Measurements from ENCODE around the gene TAF11. TPM values are rescaled to one million over a fixed set of nuclear protein-coding genes. Genes with fewer than 3 reads are reported as not detected.
A peak's percentile ranks its signal among the peaks of the same experiment; 100 is the strongest.

The TAF11 gene
- total RNA-seq, 1 experiment from 2014 or later, result 44.1 TPM

DNA sequence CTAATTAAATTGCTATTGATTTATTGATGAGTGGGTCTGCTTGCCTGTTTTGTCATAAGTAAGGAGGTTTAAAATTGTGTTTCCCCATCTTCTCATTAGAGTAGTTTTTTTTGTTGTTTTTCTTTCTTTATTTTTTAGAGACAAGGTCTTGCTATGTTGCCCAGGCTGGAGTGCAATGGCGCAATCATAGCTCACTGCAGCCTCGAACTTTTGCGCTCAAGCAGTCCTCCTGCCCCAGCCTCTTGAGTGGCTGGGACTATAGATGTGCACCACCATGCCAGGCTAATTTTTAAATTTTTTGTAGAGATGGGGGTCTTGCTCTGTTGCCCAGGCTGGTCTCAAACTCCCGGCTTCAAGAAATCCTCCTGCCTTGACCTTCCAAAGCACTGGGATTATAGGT is 32.3 kb upstream of the TAF11 start:
- no peaks in the 10 kb centered on the region for H3K9me3 Mint-ChIP-seq

DNA sequence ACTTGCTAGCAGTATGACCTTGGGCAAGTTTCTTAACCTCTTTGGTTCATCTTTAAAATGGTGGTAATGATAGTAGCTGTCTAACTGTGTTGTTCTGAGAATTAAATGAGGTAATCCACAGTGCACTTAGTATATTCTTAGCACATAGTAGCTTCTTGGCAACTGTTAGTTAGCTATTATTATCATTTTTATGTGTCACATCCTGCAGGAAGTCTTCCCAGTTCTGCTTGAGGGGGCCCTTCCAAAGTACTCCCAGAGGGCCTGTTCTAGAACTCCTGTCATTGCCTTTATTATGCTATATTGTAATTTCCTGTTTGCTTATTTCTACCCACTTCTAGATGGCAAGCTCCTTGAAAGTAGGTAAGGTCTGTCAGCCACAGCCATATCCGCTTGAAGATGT is 31.8 kb upstream of the TAF11 start:
- ChIA-PET CTCF (no interaction called here), POLR2A (no interaction called here)
- no peaks in the 10 kb centered on the region for H3K27me3 Mint-ChIP-seq (ENCODE audit: low read depth)
- H3K27ac Mint-ChIP-seq, result no peak overlapping the region
- no peak overlapping the region for H3K4me3 Mint-ChIP-seq
- H3K9me3 Mint-ChIP-seq, result no peaks in the 10 kb centered on the region
- peaks cover 19% of the 10 kb centered on the region for H3K4me1 Mint-ChIP-seq
- ATAC-seq (no peak), DNase-seq (ENCODE audit: low spot score) (no peak)
- peaks cover 5% of the 10 kb centered on the region; the same call in 1 of the 2 replicates for H3K36me3 Mint-ChIP-seq
- TF ChIP-seq, protein P1, sequence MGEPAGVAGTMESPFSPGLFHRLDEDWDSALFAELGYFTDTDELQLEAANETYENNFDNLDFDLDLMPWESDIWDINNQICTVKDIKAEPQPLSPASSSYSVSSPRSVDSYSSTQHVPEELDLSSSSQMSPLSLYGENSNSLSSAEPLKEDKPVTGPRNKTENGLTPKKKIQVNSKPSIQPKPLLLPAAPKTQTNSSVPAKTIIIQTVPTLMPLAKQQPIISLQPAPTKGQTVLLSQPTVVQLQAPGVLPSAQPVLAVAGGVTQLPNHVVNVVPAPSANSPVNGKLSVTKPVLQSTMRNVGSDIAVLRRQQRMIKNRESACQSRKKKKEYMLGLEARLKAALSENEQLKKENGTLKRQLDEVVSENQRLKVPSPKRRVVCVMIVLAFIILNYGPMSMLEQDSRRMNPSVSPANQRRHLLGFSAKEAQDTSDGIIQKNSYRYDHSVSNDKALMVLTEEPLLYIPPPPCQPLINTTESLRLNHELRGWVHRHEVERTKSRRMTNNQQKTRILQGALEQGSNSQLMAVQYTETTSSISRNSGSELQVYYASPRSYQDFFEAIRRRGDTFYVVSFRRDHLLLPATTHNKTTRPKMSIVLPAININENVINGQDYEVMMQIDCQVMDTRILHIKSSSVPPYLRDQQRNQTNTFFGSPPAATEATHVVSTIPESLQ (CRISPR knock-in tag; IDR thresholded peaks at IDR 0.05), result no peak
- no peak for TF ChIP-seq SP1 (CRISPR knock-in tag; conservative IDR thresholded peaks at IDR 0.05)
- TF ChIP-seq, protein P2, sequence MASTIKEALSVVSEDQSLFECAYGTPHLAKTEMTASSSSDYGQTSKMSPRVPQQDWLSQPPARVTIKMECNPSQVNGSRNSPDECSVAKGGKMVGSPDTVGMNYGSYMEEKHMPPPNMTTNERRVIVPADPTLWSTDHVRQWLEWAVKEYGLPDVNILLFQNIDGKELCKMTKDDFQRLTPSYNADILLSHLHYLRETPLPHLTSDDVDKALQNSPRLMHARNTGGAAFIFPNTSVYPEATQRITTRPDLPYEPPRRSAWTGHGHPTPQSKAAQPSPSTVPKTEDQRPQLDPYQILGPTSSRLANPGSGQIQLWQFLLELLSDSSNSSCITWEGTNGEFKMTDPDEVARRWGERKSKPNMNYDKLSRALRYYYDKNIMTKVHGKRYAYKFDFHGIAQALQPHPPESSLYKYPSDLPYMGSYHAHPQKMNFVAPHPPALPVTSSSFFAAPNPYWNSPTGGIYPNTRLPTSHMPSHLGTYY (CRISPR knock-in tag; IDR thresholded peaks at IDR 0.05), result no peak
- no peak for TF ChIP-seq ELF4 (CRISPR knock-in tag; IDR thresholded peaks at IDR 0.05; ENCODE audit: low read depth)
- TF ChIP-seq ZBTB21 (CRISPR knock-in tag; IDR thresholded peaks at IDR 0.05; ENCODE audit: borderline replicate concordance), result no peak
- TF ChIP-seq JUN (CRISPR knock-in tag; IDR thresholded peaks at IDR 0.05), result no peak
- no peak for TF ChIP-seq ZNF121 (CRISPR knock-in tag; IDR thresholded peaks at IDR 0.05)
- TF ChIP-seq, protein P3, sequence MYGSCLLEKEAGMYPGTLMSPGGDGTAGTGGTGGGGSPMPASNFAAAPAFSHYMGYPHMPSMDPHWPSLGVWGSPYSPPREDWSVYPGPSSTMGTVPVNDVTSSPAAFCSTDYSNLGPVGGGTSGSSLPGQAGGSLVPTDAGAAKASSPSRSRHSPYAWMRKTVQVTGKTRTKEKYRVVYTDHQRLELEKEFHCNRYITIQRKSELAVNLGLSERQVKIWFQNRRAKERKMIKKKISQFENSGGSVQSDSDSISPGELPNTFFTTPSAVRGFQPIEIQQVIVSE (CRISPR knock-in tag; IDR thresholded peaks at IDR 0.05; ENCODE audit: borderline replicate concordance), result no peak
- TF ChIP-seq, protein P4, sequence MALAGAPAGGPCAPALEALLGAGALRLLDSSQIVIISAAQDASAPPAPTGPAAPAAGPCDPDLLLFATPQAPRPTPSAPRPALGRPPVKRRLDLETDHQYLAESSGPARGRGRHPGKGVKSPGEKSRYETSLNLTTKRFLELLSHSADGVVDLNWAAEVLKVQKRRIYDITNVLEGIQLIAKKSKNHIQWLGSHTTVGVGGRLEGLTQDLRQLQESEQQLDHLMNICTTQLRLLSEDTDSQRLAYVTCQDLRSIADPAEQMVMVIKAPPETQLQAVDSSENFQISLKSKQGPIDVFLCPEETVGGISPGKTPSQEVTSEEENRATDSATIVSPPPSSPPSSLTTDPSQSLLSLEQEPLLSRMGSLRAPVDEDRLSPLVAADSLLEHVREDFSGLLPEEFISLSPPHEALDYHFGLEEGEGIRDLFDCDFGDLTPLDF (CRISPR knock-in tag; IDR thresholded peaks at IDR 0.05), result no peak
- TF ChIP-seq, protein P5, sequence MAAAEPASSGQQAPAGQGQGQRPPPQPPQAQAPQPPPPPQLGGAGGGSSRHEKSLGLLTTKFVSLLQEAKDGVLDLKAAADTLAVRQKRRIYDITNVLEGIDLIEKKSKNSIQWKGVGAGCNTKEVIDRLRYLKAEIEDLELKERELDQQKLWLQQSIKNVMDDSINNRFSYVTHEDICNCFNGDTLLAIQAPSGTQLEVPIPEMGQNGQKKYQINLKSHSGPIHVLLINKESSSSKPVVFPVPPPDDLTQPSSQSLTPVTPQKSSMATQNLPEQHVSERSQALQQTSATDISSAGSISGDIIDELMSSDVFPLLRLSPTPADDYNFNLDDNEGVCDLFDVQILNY (CRISPR knock-in tag; IDR thresholded peaks at IDR 0.05), result no peak
- TF ChIP-seq MYBL2 (CRISPR knock-in tag; IDR thresholded peaks at IDR 0.05), result no peak
- TF ChIP-seq, protein P6, sequence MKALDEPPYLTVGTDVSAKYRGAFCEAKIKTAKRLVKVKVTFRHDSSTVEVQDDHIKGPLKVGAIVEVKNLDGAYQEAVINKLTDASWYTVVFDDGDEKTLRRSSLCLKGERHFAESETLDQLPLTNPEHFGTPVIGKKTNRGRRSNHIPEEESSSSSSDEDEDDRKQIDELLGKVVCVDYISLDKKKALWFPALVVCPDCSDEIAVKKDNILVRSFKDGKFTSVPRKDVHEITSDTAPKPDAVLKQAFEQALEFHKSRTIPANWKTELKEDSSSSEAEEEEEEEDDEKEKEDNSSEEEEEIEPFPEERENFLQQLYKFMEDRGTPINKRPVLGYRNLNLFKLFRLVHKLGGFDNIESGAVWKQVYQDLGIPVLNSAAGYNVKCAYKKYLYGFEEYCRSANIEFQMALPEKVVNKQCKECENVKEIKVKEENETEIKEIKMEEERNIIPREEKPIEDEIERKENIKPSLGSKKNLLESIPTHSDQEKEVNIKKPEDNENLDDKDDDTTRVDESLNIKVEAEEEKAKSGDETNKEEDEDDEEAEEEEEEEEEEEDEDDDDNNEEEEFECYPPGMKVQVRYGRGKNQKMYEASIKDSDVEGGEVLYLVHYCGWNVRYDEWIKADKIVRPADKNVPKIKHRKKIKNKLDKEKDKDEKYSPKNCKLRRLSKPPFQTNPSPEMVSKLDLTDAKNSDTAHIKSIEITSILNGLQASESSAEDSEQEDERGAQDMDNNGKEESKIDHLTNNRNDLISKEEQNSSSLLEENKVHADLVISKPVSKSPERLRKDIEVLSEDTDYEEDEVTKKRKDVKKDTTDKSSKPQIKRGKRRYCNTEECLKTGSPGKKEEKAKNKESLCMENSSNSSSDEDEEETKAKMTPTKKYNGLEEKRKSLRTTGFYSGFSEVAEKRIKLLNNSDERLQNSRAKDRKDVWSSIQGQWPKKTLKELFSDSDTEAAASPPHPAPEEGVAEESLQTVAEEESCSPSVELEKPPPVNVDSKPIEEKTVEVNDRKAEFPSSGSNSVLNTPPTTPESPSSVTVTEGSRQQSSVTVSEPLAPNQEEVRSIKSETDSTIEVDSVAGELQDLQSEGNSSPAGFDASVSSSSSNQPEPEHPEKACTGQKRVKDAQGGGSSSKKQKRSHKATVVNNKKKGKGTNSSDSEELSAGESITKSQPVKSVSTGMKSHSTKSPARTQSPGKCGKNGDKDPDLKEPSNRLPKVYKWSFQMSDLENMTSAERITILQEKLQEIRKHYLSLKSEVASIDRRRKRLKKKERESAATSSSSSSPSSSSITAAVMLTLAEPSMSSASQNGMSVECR (CRISPR knock-in tag; IDR thresholded peaks at IDR 0.05; ENCODE audit: borderline replicate concordance), result no peak
- TF ChIP-seq NFYB (CRISPR knock-in tag; conservative IDR thresholded peaks at IDR 0.05; ENCODE audit: low read depth), result no peak
- TF ChIP-seq ATF1 (CRISPR knock-in tag; IDR thresholded peaks at IDR 0.05), result no peak
- TF ChIP-seq, protein P7, sequence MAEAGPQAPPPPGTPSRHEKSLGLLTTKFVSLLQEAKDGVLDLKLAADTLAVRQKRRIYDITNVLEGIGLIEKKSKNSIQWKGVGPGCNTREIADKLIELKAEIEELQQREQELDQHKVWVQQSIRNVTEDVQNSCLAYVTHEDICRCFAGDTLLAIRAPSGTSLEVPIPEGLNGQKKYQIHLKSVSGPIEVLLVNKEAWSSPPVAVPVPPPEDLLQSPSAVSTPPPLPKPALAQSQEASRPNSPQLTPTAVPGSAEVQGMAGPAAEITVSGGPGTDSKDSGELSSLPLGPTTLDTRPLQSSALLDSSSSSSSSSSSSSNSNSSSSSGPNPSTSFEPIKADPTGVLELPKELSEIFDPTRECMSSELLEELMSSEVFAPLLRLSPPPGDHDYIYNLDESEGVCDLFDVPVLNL (CRISPR knock-in tag; IDR thresholded peaks at IDR 0.05; ENCODE audit: borderline replicate concordance, low read depth), result no peak
- TF ChIP-seq PRRX2 (CRISPR knock-in tag; IDR thresholded peaks at IDR 0.05), result no peak
- TF ChIP-seq HMGA2 (CRISPR knock-in tag; IDR thresholded peaks at IDR 0.05), result no peak
- TF ChIP-seq, protein P8, sequence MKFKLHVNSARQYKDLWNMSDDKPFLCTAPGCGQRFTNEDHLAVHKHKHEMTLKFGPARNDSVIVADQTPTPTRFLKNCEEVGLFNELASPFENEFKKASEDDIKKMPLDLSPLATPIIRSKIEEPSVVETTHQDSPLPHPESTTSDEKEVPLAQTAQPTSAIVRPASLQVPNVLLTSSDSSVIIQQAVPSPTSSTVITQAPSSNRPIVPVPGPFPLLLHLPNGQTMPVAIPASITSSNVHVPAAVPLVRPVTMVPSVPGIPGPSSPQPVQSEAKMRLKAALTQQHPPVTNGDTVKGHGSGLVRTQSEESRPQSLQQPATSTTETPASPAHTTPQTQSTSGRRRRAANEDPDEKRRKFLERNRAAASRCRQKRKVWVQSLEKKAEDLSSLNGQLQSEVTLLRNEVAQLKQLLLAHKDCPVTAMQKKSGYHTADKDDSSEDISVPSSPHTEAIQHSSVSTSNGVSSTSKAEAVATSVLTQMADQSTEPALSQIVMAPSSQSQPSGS (CRISPR knock-in tag; IDR thresholded peaks at IDR 0.05; ENCODE audit: borderline replicate concordance, low read depth), result no peak

More for the DNA sequence above, 32.3 kb upstream of the TAF11 start:
- TF ChIP-seq JUN (CRISPR knock-in tag; IDR thresholded peaks at IDR 0.05), result no peak
- TF ChIP-seq JAZF1 (CRISPR knock-in tag; IDR thresholded peaks at IDR 0.05), result no peak
- TF ChIP-seq, protein P9, sequence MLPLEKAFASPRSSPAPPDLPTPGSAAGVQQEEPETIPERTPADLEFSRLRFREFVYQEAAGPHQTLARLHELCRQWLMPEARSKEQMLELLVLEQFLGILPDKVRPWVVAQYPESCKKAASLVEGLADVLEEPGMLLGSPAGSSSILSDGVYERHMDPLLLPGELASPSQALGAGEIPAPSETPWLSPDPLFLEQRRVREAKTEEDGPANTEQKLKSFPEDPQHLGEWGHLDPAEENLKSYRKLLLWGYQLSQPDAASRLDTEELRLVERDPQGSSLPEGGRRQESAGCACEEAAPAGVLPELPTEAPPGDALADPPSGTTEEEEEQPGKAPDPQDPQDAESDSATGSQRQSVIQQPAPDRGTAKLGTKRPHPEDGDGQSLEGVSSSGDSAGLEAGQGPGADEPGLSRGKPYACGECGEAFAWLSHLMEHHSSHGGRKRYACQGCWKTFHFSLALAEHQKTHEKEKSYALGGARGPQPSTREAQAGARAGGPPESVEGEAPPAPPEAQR (CRISPR knock-in tag; IDR thresholded peaks at IDR 0.05), result no peak
- 0 out of 2 replicates have a peak, but pooled peaks have one; percentile 13 for TF ChIP-seq ZNF121 (CRISPR knock-in tag; IDR thresholded peaks at IDR 0.05)
- H3K4me1 Mint-ChIP-seq, result peaks cover 22% of the 10 kb centered on the region
- no peak for ATAC-seq
- H3K36me3 Mint-ChIP-seq, result peaks cover 5% of the 10 kb centered on the region; the same call in 1 of the 2 replicates
- no peaks in the 10 kb centered on the region for H3K27me3 Mint-ChIP-seq (ENCODE audit: low read depth)
- no peak overlapping the region for H3K27ac Mint-ChIP-seq
- H3K4me3 Mint-ChIP-seq, result no peak overlapping the region
- POLR2A ChIA-PET, result no interaction called here
- no peak for DNase-seq (ENCODE audit: low spot score)
- CTCF ChIA-PET, result no interaction called here
